C4-2B (cell line): ENCODE data around the gene AIRE.

Experiments used
- H3K27ac ChIP-seq: fragments of 450-650 bp; 2 replicates; pipeline ENCODE4 v1.5.1; 2017
- CTCF ChIP-seq: fragments of 450-650 bp; conservative IDR thresholded peaks from 2 replicates; pipeline ENCODE4 v1.5.1; 2017; ENCODE audit warnings: mild to moderate bottlenecking
- ZFX ChIP-seq: fragments of 450-650 bp; IDR thresholded peaks from 2 replicates; pipeline ENCODE4 v1.6.1; 2017

AIRE gene

DNA sequence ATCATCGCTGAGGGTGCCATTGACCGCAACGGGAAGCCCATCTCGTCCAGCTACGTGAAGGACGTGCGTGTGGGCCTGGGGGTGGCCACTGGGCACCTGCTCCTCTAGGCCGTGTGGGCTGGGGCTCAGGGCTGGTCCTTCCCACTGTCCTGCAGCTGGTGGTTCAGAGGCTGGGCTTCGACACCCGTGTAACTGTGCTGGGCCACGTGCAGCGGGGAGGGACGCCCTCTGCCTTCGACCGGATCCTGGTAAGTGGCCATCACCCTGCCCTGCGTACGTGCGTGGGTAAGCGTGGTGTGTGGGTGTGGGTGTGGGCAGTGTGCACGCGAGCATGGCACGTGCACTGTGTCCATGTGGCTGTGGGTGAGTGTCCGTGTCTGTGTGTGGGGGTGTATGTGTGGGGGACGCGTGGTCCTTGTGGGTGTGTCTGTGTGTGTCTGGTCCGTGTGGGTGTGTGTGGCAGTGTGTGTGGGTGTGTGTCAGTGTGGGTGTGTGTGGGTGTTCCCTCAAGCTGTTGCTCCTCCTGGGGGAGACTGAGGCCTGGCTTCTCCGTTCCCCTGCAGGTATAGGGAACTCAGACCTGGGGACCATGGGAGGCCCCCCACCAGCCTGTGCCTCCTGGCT, 30.7 kb downstream of the AIRE start:
- no peak overlapping the region for H3K27ac ChIP-seq
- no peak for TF ChIP-seq CTCF
- TF ChIP-seq ZFX, result no peak

- no peak for TF ChIP-seq ZFX
- TF ChIP-seq CTCF, result no peak
- no peak overlapping the region for H3K27ac ChIP-seq
Observed at GRCh38 chr21:44317241-44317782, 31.6 kb downstream of the AIRE start.

GRCh38 chr21:44317871-44318270, 32.2 kb downstream of the AIRE start:
- TF ChIP-seq CTCF (no peak), ZFX (no peak)

DNA sequence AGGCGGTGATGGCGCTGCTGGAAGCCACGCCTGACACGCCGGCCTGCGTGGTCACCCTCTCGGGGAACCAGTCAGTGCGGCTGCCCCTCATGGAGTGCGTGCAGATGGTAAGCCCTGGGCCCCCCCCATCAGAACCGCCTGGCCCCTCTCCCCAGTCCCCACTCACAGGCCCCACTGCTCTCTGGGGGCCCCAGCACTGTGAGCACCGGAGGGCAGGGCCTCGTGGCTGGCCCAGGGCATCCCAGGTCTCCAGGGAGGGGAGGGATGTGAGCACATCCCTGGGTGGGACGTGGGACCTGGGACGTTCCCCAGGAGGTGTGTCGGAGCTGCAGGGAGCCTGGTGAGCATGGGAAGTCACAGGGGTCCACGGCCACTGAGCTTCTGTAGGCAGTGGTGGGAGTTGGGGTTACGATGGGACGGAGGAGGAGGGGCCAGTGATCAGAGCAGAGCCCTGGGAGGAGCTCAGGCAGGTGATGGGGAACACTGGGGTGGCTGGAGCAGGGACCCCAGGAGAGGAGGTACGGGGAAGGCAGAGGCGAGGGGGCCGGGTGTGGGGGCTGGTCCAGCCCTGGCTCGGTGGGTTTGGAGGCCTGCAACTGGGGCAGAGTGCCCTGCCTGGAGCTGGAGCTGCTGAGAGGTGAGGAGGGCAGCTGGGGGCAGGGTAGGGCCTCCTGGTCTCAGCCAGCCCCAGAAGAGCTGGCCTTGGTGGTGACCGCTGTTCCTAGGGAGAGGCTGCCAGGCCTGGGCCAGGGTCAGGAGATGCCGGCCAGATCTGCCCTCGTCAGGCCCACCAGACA, 33.0 kb downstream of the AIRE start:
- TF ChIP-seq ZFX (no peak), CTCF (no peak)
- H3K27ac ChIP-seq, result no peak overlapping the region

More at GRCh38 chr21:44317871-44318270, 32.2 kb downstream of the AIRE start:
- H3K27ac ChIP-seq, result no peak overlapping the region

DNA sequence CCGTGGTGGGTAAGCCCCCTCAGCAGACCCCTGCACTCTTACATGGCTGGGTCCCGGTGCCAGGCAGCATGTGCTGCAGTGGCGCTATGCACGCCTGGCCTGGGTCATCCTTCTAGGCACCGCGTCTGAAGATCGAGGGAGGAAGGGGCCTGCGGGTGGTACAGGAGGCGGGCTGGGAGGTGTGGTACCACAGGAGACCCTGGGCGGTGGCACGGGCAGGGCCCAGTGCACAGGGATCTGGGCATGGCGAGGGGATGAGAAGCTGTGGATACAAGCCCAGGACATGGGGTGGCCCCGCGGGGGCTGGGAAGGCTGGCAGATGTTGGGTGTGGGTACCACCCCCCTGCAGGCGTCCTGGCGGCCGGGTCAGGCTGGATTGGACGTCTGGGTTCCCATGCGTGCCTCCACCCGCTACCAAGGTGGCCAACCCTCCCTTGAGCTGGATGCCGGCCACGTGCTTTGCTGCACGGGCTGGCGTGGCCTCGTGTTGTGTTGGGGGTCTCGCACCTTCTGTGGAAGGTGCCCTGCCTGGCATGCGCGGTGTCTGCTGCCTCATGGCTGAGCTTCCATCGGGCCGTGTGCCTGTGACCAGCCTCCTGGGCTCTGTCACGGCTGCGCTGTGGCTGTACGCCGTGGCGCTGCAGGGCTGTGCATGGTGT, 33.9 kb downstream of the AIRE start:
- no peak overlapping the region for H3K27ac ChIP-seq
- TF ChIP-seq ZFX, result no peak
- no peak for TF ChIP-seq CTCF

- TF ChIP-seq CTCF (no peak), ZFX (no peak)
- no peak overlapping the region for H3K27ac ChIP-seq
Observed at GRCh38 chr21:44320847-44321246, 35.2 kb downstream of the AIRE start.
